Coronary artery (tissue), 2 donors: Measurements from ENCODE around the gene CPS1.

ENCODE experiments used
- DNase-seq: peaks from one replicate; pipeline ENCODE4 v3.0.0-alpha.2; 2017; ENCODE audit warnings: low spot score
- H3K27ac ChIP-seq, 2 donors: fragments of 200-600 bp; sonication (generic); one replicate each; pipeline ENCODE4 v1.5.1; 2016 to 2019
- H3K4me3 ChIP-seq: fragments of 200-600 bp; sonication (generic); 2 replicates; pipeline ENCODE4 v1.5.1; 2016; ENCODE audit warnings: mild to moderate bottlenecking, moderate library complexity
- CTCF ChIP-seq: fragments of 200-600 bp; sonication (generic); IDR thresholded peaks from one replicate; pipeline ENCODE4 v1.5.1; 2019; ENCODE audit warnings: antibody characterized with exemption

Gene CPS1

GRCh38 chr2:210544831-210545230 is 11.6 kb upstream of the CPS1 start:
- no peak overlapping the region for H3K27ac ChIP-seq
- no peak for TF ChIP-seq CTCF
- H3K4me3 ChIP-seq, result no peak overlapping the region
- no peak for DNase-seq

- H3K27ac ChIP-seq, result no peak overlapping the region
- no peak for DNase-seq
- TF ChIP-seq CTCF, result no peak
- H3K4me3 ChIP-seq, result no peak overlapping the region
These were observed 9.8 kb upstream of the CPS1 start for GRCh38 chr2:210546424-210547208.

GRCh38 chr2:210548031-210548430 is 8.4 kb upstream of the CPS1 start:
- DNase-seq, result no peak
- no peak for TF ChIP-seq CTCF
- no peak overlapping the region for H3K4me3 ChIP-seq
- H3K27ac ChIP-seq, result no peak overlapping the region

GRCh38 chr2:210548878-210549384 is 7.5 kb upstream of the CPS1 start:
- H3K27ac ChIP-seq, result no peak overlapping the region
- no peak for DNase-seq
- H3K4me3 ChIP-seq, result no peak overlapping the region
- no peak for TF ChIP-seq CTCF

GRCh38 chr2:210551001-210551400 is 5.4 kb upstream of the CPS1 start:
- Histone ChIP-seq H3K27ac (no peak overlapping the region), H3K4me3 (no peak overlapping the region)
- TF ChIP-seq CTCF, result no peak
- no peak for DNase-seq

GRCh38 chr2:210553373-210553772 is 3.0 kb upstream of the CPS1 start:
- DNase-seq, result no peak
- no peak overlapping the region for H3K27ac ChIP-seq
- no peak overlapping the region for H3K4me3 ChIP-seq
- no peak for TF ChIP-seq CTCF

DNA sequence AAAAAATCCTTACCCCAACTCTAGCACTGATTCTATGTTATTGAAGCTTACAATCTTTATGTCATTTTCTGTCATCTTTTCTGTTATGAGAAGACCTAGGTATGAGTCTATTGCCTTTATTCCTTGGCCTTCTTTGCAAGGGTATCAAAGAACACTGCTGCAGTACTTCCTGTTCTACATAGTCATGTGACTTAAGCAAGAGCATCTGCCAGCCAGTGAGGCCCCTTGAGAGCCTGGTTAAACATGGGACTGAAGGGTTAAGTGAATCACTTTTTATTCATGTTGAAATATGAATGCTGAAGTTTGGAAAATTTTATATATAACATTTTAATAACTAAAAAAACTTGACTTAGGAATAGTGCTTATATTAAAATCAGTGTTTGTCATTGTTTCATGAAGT is 844 bp upstream of the CPS1 start:
- DNase-seq, result no peak
- no peak overlapping the region for H3K27ac ChIP-seq
- no peak for TF ChIP-seq CTCF
- no peak overlapping the region for H3K4me3 ChIP-seq
